Loucy (cell line): ENCODE results near the gene TDG.
A peak's percentile ranks its signal among the peaks of the same experiment; 100 is the strongest.

ENCODE experiments used
- H2AFZ ChIP-seq: fragments of 200-600 bp; sonication (generic); 2 replicates; pipeline ENCODE4 v1.6.0; 2016; ENCODE audit warnings: antibody characterized with exemption, mild to moderate bottlenecking, low read length, moderate library complexity
- H3F3A ChIP-seq: fragments of 200-600 bp; 2 replicates; pipeline ENCODE4 v1.6.0; 2016; ENCODE audit warnings: antibody characterized with exemption, low read depth, mild to moderate bottlenecking
- H3K27me3 ChIP-seq: fragments of 200-600 bp; sonication (generic); 2 replicates; pipeline ENCODE4 v1.6.1; 2014; ENCODE audit warnings: low read length, mild to moderate bottlenecking; ENCODE audit not compliant: insufficient read depth, poor library complexity, severe bottlenecking
- H3K36me3 ChIP-seq: fragments of 200-600 bp; sonication (generic); 2 replicates; pipeline ENCODE4 v1.6.1; 2016; ENCODE audit warnings: low read length; ENCODE audit not compliant: insufficient read depth
- H3K4me1 ChIP-seq: fragments of 200-600 bp; sonication (generic); 2 replicates; pipeline ENCODE4 v1.5.1; 2014; ENCODE audit warnings: low read length, mild to moderate bottlenecking; ENCODE audit not compliant: insufficient read depth, poor library complexity, severe bottlenecking
- H3K4me2 ChIP-seq: fragments of 200-600 bp; sonication (generic); 2 replicates; pipeline ENCODE4 v1.6.0; 2014; ENCODE audit warnings: antibody characterized with exemption, low read length, low read depth, mild to moderate bottlenecking; ENCODE audit not compliant: poor library complexity, severe bottlenecking
- H3K4me3 ChIP-seq: fragments of 200-600 bp; sonication (generic); 2 replicates; pipeline ENCODE4 v1.5.1; 2014; ENCODE audit warnings: low read length, mild to moderate bottlenecking, mixed read lengths; ENCODE audit not compliant: poor library complexity, severe bottlenecking
- H3K79me2 ChIP-seq: fragments of 200-600 bp; sonication (generic); 2 replicates; pipeline ENCODE4 v1.6.1; 2014; ENCODE audit warnings: low read length; ENCODE audit not compliant: insufficient read depth
- H3K9ac ChIP-seq: fragments of 200-600 bp; sonication (generic); 2 replicates; pipeline ENCODE4 v1.6.0; 2014; ENCODE audit warnings: mild to moderate bottlenecking, low read depth, low read length, moderate library complexity; ENCODE audit not compliant: poor library complexity, severe bottlenecking
- H3K9me2 ChIP-seq: fragments of 200-600 bp; sonication (generic); replicated peaks from 2 replicates; pipeline ENCODE4 v1.6.1; 2016; ENCODE audit warnings: low read depth, low read length, mixed read lengths
- H3K9me3 ChIP-seq: fragments of 200-600 bp; sonication (generic); 2 replicates; pipeline ENCODE4 v1.6.1; 2014; ENCODE audit warnings: mild to moderate bottlenecking, antibody characterized with exemption, low read length, low read depth; ENCODE audit not compliant: insufficient read depth
- H4K20me1 ChIP-seq: fragments of 200-600 bp; sonication (generic); 2 replicates; pipeline ENCODE4 v1.6.0; 2014; ENCODE audit warnings: antibody characterized with exemption, low read length, mild to moderate bottlenecking; ENCODE audit not compliant: insufficient read depth, poor library complexity, severe bottlenecking
- CTCF ChIP-seq: fragments of 200-600 bp; sonication (generic); conservative IDR thresholded peaks from 2 replicates; pipeline ENCODE4 v1.5.1; 2014; ENCODE audit warnings: mild to moderate bottlenecking, antibody characterized with exemption, low read length
- EZH2phosphoT487 ChIP-seq: fragments of 200-600 bp; IDR thresholded peaks from 2 replicates; pipeline ENCODE4 v1.6.1; 2018; ENCODE audit warnings: antibody characterized with exemption, mild to moderate bottlenecking, moderate library complexity, borderline replicate concordance

The TDG gene

GRCh38 chr12:103966736-103967135 lies 1.1 kb downstream of the TDG start:
- peaks cover 39% of the 10 kb centered on the region for H3K4me1 ChIP-seq
- peaks cover 4% of the 10 kb centered on the region for H3K27me3 ChIP-seq
- H3K4me3 ChIP-seq: peak overlapping the region; percentile 84
- no peak for TF ChIP-seq CTCF
- TF ChIP-seq EZH2phosphoT487: no peak
- peak overlapping the region; percentile 83; the same call in 1 of the 2 replicates for H2AFZ ChIP-seq
- H3K4me2 ChIP-seq: peak overlapping the region; percentile 89
- peak overlapping the region; percentile 90 for H3K9ac ChIP-seq
- H3K9me2 ChIP-seq: no peaks in the 10 kb centered on the region
- peaks cover 82% of the 10 kb centered on the region for H3K79me2 ChIP-seq
- H3F3A ChIP-seq: no peaks in the 10 kb centered on the region
- no peaks in the 10 kb centered on the region for H3K36me3 ChIP-seq
- peaks cover 46% of the 10 kb centered on the region for H4K20me1 ChIP-seq
- H3K9me3 ChIP-seq: no peaks in the 10 kb centered on the region

GRCh38 chr12:103969391-103969790 lies 3.7 kb downstream of the TDG start:
- H2AFZ ChIP-seq: no peak overlapping the region
- no peaks in the 10 kb centered on the region for H3K36me3 ChIP-seq
- H3K4me2 ChIP-seq: peak overlapping the region; percentile 89
- no peaks in the 10 kb centered on the region for H3K9me2 ChIP-seq
- H3K79me2 ChIP-seq: peaks cover 92% of the 10 kb centered on the region
- peaks cover 37% of the 10 kb centered on the region for H3K4me1 ChIP-seq
- TF ChIP-seq CTCF (no peak), EZH2phosphoT487 (no peak)
- H3K9me3 ChIP-seq: no peaks in the 10 kb centered on the region
- peak overlapping the region; percentile 60 for H3K4me3 ChIP-seq
- H3K9ac ChIP-seq: peak overlapping the region; percentile 43
- H4K20me1 ChIP-seq: peaks cover 70% of the 10 kb centered on the region
- peaks cover 4% of the 10 kb centered on the region for H3K27me3 ChIP-seq
- H3F3A ChIP-seq: no peaks in the 10 kb centered on the region

GRCh38 chr12:103973909-103974308 lies 8.2 kb downstream of the TDG start:
- no peak overlapping the region for H3K4me2 ChIP-seq
- H3K9me2 ChIP-seq: no peaks in the 10 kb centered on the region
- no peaks in the 10 kb centered on the region for H3F3A ChIP-seq
- H3K4me1 ChIP-seq: peaks cover 14% of the 10 kb centered on the region
- H3K4me3 ChIP-seq: no peak overlapping the region
- H3K79me2 ChIP-seq: peaks cover 63% of the 10 kb centered on the region
- H3K9ac ChIP-seq: no peak overlapping the region
- H3K36me3 ChIP-seq: peaks cover 20% of the 10 kb centered on the region; the same call in 1 of the 2 replicates
- no peaks in the 10 kb centered on the region for H3K27me3 ChIP-seq
- peaks cover 47% of the 10 kb centered on the region for H4K20me1 ChIP-seq
- no peaks in the 10 kb centered on the region for H3K9me3 ChIP-seq
- H2AFZ ChIP-seq: no peak overlapping the region
- TF ChIP-seq CTCF: no peak
- TF ChIP-seq EZH2phosphoT487: no peak
